ENCODE data around the gene HDHD5.

DNA sequence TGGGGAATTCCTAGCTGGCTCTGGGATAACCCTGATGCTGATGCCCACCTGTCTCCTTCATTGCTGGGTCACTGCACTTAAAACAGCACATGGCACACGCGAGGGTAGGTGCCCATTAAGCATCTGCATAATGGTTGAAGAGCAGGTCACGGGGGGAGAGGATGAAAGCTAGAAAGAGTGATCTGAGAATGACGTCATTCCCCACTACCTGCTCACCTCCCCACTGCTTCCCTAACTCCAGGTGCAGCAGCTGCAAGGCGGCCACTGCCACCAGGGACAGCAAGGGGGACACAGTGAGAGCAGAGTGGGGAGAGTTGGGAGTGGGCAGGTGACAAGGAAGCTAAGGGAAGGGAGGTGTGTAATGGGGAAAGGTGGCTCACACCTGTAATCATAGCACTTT is 33.1 kb upstream of the HDHD5 start:
- TF ChIP-seq EZH2 (IDR thresholded peaks at IDR 0.05; ENCODE audit: borderline replicate concordance, low read depth, low read length, poor library complexity, severe bottlenecking): no peak
- TF ChIP-seq, protein P1, sequence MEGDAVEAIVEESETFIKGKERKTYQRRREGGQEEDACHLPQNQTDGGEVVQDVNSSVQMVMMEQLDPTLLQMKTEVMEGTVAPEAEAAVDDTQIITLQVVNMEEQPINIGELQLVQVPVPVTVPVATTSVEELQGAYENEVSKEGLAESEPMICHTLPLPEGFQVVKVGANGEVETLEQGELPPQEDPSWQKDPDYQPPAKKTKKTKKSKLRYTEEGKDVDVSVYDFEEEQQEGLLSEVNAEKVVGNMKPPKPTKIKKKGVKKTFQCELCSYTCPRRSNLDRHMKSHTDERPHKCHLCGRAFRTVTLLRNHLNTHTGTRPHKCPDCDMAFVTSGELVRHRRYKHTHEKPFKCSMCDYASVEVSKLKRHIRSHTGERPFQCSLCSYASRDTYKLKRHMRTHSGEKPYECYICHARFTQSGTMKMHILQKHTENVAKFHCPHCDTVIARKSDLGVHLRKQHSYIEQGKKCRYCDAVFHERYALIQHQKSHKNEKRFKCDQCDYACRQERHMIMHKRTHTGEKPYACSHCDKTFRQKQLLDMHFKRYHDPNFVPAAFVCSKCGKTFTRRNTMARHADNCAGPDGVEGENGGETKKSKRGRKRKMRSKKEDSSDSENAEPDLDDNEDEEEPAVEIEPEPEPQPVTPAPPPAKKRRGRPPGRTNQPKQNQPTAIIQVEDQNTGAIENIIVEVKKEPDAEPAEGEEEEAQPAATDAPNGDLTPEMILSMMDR (conservative IDR thresholded peaks at IDR 0.05; ENCODE audit: low read depth, low read length): no peak
